ENCODE measurements around the gene MLH3.

DNA sequence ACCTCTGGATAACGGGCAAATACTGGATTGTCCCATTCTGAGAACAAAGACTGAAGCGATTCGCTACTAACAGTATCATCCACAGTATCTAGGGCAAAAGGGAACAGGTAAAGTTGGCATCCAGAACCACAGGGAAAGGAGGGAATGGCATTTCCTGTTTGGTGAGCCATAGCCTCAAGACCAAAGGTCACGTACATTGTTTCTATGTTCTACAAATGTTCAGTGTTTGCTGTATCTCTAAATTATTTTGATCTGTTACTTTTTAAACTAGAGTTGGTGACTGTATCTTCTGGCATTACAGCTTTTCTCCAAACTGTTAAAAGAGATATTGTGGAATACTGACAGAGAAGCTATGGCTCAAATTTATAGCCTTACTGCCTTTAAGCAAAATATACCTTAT lies 9.7 kb downstream of the MLH3 start:
- TF ChIP-seq EZH2 (IDR thresholded peaks at IDR 0.05; ENCODE audit: insufficient read depth, poor library complexity, severe bottlenecking) (no peak), EZH2phosphoT487 (IDR thresholded peaks at IDR 0.05; ENCODE audit: insufficient read depth, low read depth) (no peak)
